ENCODE results near the gene DNAJC15. TPM values are rescaled to one million over a fixed set of nuclear protein-coding genes. Genes with fewer than 3 reads are reported as not detected.

The DNAJC15 gene
- total RNA-seq, 6 donors from 2014 or later = 3.1 to 19.3 (median 9.0) TPM

DNA sequence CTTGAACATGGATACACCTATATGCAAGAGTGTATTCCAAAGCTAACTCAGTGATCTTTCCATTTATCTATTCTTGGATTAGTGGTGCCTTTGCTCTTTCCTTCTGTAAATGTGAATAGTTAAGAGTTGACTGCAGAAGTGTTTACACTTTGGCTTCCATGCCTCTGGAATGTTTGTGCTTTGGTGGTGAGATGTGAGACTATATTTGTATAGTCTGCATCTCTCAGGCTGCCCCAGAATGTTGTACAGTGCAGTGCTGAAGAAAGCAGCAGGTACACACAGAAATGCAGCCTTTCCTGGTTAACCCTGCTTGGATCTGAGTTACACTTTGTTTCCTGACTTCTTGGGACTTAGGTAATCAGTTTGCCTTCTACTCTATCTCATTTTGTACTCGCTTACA lies 90.2 kb downstream of the DNAJC15 start:
- ATAC-seq (ENCODE audit: low FRiP score in 2 of 2) = peak in 1 of 2 donors; percentile 53
- TF ChIP-seq, protein P1, sequence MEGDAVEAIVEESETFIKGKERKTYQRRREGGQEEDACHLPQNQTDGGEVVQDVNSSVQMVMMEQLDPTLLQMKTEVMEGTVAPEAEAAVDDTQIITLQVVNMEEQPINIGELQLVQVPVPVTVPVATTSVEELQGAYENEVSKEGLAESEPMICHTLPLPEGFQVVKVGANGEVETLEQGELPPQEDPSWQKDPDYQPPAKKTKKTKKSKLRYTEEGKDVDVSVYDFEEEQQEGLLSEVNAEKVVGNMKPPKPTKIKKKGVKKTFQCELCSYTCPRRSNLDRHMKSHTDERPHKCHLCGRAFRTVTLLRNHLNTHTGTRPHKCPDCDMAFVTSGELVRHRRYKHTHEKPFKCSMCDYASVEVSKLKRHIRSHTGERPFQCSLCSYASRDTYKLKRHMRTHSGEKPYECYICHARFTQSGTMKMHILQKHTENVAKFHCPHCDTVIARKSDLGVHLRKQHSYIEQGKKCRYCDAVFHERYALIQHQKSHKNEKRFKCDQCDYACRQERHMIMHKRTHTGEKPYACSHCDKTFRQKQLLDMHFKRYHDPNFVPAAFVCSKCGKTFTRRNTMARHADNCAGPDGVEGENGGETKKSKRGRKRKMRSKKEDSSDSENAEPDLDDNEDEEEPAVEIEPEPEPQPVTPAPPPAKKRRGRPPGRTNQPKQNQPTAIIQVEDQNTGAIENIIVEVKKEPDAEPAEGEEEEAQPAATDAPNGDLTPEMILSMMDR (IDR thresholded peaks at IDR 0.05) = no peak
- TF ChIP-seq EP300 (IDR thresholded peaks at IDR 0.05) (no peak), POLR2AphosphoS5 (IDR thresholded peaks at IDR 0.05) (no peak), POLR2A (IDR thresholded peaks at IDR 0.05) (no peak)
- no peaks in the 10 kb centered on the region for H3K9me3 ChIP-seq
- H3K36me3 ChIP-seq = no peaks in the 10 kb centered on the region
- H3K4me3 ChIP-seq = no peak overlapping the region
- no peaks in the 10 kb centered on the region for H3K27me3 ChIP-seq
- H3K27ac ChIP-seq = no peak overlapping the region
- WGBS, 2 donors = 61 to 77% methylated on average over 1 of the region's 1 CpG
- H3K4me1 ChIP-seq = no peaks in the 10 kb centered on the region
- no peak for DNase-seq

DNA sequence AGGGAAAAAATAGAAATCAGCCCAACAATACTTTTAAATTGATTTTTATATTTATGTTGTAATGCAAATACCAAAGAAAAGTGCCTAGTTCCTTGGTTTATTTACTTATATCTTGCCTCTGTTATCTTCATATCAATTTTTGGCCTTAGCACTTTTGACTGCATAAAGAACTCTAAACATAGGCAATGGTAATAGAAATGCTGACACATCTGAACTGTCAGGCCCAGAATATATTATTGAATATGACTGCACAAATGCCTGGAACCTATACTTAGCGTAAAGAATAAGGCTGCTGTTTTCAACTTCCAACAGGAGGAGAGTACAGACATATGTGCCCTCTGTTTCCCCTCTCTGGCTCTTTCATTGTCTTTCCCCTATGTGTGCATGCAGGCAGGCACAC lies 91.1 kb downstream of the DNAJC15 start:
- Histone ChIP-seq H3K4me1 (no peaks in the 10 kb centered on the region), H3K36me3 (no peaks in the 10 kb centered on the region), H3K4me3 (no peak overlapping the region), H3K9me3 (no peaks in the 10 kb centered on the region), H3K27ac (no peak overlapping the region), H3K27me3 (no peaks in the 10 kb centered on the region)
- ATAC-seq (ENCODE audit: low FRiP score in 2 of 2) = no peak
- TF ChIP-seq, protein P1 (IDR thresholded peaks at IDR 0.05) = no peak
- TF ChIP-seq POLR2A (IDR thresholded peaks at IDR 0.05) (no peak), POLR2AphosphoS5 (IDR thresholded peaks at IDR 0.05) (no peak), EP300 (IDR thresholded peaks at IDR 0.05) (no peak)
- no peak for DNase-seq
- WGBS, 2 donors = 84 to 97% methylated on average over 1 of the region's 1 CpG

DNA sequence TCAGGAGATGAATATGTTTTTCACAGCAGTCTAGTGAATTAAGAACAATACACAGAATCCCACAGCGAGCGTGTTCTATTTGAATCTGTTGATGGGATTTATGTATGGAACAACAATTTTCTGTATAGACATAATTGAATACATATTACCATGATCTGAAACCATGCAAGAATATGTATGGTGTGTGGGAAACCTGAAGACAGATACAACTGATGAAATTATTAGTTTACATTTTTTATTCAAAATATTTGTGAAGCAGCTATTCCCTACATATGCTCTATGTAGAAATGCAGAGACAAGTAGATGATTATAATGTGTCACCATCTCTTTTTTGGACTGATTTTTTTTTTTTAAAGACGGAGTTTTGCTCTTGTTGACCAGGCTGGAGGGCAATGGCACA lies 91.8 kb downstream of the DNAJC15 start:
- Histone ChIP-seq H3K4me3 (no peak overlapping the region), H3K4me1 (no peaks in the 10 kb centered on the region), H3K9me3 (no peaks in the 10 kb centered on the region), H3K36me3 (no peaks in the 10 kb centered on the region), H3K27me3 (no peaks in the 10 kb centered on the region), H3K27ac (no peak overlapping the region)
- TF ChIP-seq POLR2AphosphoS5 (IDR thresholded peaks at IDR 0.05) (no peak), POLR2A (IDR thresholded peaks at IDR 0.05) (no peak)
- ATAC-seq (ENCODE audit: low FRiP score in 2 of 2) (no peak), DNase-seq (no peak)
- WGBS, 2 donors = 93 to 96% methylated on average over 3 of the region's 3 CpGs

DNA sequence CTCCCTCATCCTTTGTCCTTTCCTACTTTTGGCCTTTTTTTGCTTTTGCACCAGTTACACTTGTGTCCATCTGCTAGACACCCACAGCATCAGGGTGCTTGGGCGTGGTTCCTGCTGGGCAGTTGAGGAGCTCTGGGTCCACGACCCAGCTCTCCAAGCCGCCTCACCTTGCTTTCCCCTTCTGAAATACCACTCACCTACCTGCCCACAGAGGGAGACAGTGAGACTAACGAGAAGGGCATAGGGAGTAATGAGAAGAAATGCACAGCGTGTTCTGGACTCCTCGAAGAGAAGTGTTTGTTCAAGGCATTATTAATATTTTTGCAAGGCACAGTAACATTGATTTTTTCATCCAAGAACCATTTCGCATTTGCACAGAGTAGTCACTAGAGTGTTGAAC lies 92.9 kb downstream of the DNAJC15 start:
- H3K27ac ChIP-seq = no peak overlapping the region
- no peaks in the 10 kb centered on the region for H3K4me1 ChIP-seq
- H3K36me3 ChIP-seq = no peaks in the 10 kb centered on the region
- no peak for ATAC-seq (ENCODE audit: low FRiP score in 2 of 2)
- H3K27me3 ChIP-seq = no peaks in the 10 kb centered on the region
- DNase-seq = no peak
- TF ChIP-seq POLR2AphosphoS5 (IDR thresholded peaks at IDR 0.05) (no peak), POLR2A (IDR thresholded peaks at IDR 0.05) (no peak), EP300 (IDR thresholded peaks at IDR 0.05) (no peak)
- TF ChIP-seq, protein P1 (IDR thresholded peaks at IDR 0.05) = no peak
- H3K9me3 ChIP-seq = no peaks in the 10 kb centered on the region
- WGBS, 2 donors = 93 to 96% methylated on average over 7 of the region's 7 CpGs
- no peak overlapping the region for H3K4me3 ChIP-seq

DNA sequence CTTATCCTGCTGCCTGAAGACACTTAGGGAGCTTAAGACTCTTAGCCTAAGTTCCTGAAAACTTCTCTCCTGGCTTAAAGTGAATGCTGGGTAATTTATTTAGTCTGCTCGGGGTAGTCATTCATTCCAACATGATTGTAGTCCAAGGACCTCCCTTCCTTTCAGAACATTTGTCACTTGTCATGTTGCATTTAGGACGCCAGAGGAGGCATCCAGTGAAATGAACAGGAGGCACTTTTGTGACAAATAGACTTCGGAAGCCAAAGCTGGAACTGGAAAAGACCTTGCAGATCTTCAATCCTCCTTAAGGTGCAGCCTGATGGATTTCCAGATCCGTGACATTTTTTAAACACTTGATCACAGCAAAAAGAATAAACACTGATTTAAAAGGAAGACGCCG lies 95.1 kb downstream of the DNAJC15 start:
- 61 to 68% methylated on average over 6 of the region's 6 CpGs for WGBS, 2 donors
- no peak for DNase-seq
- TF ChIP-seq, protein P1 (IDR thresholded peaks at IDR 0.05) = no peak
- no peak for TF ChIP-seq EP300 (IDR thresholded peaks at IDR 0.05)
- no peak for TF ChIP-seq POLR2AphosphoS5 (IDR thresholded peaks at IDR 0.05)
- no peak for TF ChIP-seq POLR2A (IDR thresholded peaks at IDR 0.05)
- no peak for ATAC-seq (ENCODE audit: low FRiP score in 2 of 2)
- Histone ChIP-seq H3K36me3 (no peaks in the 10 kb centered on the region), H3K9me3 (no peaks in the 10 kb centered on the region), H3K4me3 (no peak overlapping the region), H3K27ac (no peak overlapping the region), H3K27me3 (no peaks in the 10 kb centered on the region), H3K4me1 (no peaks in the 10 kb centered on the region)
